LNCAP (cell line): ENCODE results near the gene BMP8A.

Experiments used
- TF ChIP-seq, protein P1 (sequence below): fragments of 450-650 bp; IDR thresholded peaks from 2 replicates; pipeline ENCODE4 v1.5.1; 2017; ENCODE audit warnings: mild to moderate bottlenecking

The BMP8A gene

GRCh38 chr1:39568208-39568607 is 76.8 kb downstream of the BMP8A start:
- TF ChIP-seq, protein P1, sequence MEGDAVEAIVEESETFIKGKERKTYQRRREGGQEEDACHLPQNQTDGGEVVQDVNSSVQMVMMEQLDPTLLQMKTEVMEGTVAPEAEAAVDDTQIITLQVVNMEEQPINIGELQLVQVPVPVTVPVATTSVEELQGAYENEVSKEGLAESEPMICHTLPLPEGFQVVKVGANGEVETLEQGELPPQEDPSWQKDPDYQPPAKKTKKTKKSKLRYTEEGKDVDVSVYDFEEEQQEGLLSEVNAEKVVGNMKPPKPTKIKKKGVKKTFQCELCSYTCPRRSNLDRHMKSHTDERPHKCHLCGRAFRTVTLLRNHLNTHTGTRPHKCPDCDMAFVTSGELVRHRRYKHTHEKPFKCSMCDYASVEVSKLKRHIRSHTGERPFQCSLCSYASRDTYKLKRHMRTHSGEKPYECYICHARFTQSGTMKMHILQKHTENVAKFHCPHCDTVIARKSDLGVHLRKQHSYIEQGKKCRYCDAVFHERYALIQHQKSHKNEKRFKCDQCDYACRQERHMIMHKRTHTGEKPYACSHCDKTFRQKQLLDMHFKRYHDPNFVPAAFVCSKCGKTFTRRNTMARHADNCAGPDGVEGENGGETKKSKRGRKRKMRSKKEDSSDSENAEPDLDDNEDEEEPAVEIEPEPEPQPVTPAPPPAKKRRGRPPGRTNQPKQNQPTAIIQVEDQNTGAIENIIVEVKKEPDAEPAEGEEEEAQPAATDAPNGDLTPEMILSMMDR: no peak

- TF ChIP-seq, protein P1: no peak
Observed at GRCh38 chr1:39569034-39569433, 77.6 kb downstream of the BMP8A start.

DNA sequence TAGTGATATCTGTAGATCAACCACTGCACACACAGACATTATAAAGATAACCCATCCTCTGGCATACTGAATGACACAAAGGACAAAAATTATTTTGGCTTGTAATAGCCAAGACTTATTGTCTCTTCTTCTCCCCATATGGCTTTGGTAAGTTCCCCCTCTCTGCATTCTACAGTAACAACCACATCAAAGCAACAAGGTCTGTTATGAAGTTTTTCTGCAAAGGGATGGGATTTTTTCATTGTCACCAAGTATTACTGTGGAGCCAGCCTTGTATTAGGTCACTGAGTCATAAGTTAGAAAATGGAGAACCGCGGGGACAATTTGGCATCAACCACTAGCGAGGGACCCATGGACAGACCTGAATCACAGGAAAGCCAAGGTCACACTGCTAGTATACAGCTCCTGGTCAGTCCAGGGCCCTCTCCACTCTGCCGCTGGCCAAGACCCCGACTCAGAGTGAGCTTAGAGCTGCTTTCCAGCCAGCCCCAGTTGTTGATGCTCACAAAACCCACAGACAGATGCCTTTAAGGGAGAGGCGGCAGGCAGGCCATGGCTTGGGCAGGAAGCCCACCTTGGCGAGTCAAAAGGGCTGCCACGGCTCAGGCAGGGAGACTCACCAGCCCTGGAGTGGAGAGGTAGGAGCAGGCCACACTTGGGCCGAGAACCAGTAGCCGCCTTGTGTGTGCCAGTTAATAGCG is 79.2 kb downstream of the BMP8A start:
- TF ChIP-seq, protein P1: no peak

- TF ChIP-seq, protein P1: no peak
Observed at GRCh38 chr1:39571178-39571483, 79.7 kb downstream of the BMP8A start.

DNA sequence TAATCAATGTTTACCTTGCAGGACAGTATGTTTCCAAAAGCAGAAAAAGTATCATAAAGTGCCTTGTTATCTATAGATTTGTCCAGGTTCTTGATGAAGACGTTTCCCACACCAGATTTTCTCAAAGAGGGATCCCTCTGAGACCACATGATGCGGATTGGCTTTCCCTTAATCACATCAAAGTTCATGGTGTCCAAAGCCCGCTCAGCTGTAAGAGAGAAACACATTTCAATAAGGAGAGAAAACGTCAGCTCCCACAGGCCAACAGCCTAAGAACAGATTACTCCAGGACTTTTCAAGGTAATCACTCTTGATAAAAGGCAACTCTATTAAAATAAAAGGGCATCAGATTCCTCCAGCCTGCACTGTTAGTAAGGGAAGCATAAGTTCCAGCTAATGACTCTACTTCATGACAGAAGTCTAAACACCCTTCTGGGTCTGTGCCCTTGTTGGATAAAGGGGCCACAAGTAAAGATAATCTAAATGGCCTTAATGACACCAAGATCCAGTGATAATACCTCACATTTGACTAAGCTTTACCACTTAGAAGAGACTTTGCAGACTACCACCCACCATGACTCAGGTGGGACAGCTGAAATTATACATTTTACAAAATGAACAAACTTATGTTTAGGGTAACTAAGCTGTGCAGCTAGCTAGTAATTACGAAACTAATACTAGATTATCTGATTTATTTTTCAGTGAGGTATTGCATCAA is 81.1 kb downstream of the BMP8A start:
- TF ChIP-seq, protein P1: no peak

- TF ChIP-seq, protein P1: no peak
Observed at GRCh38 chr1:39573097-39573465, 81.6 kb downstream of the BMP8A start.

- TF ChIP-seq, protein P1: no peak
Observed at GRCh38 chr1:39573736-39574624, 82.5 kb downstream of the BMP8A start.
